Body of pancreas (tissue), 4 donors: ENCODE results near the gene SVIP. TPM values are rescaled to one million over a fixed set of nuclear protein-coding genes. Genes with fewer than 3 reads are reported as not detected.

Experiments used
- ATAC-seq: fragments of 150-250 bp; one replicate; pipeline ENCODE4 v1.9.1; 2016
- DNase-seq, 4 donors: peaks; one replicate each; pipeline ENCODE4 v3.0.0-alpha.2; 2019
- H3K27ac ChIP-seq, 4 donors: fragments of 200-600 bp; sonication (generic); 1 replicate in 3 of 4; 2 replicates in 1 of 4; pipeline versions ENCODE4 v1.5.1 to v1.6.1; 2016 to 2019; ENCODE audit warnings: mild to moderate bottlenecking in 1 of 4, mixed read lengths in 1 of 4, moderate library complexity in 1 of 4
- H3K27me3 ChIP-seq, 2 donors: fragments of 200-600 bp; sonication (generic); one replicate each; pipeline ENCODE4 v1.6.0; 2016; ENCODE audit warnings: mild to moderate bottlenecking in 1 of 2
- H3K36me3 ChIP-seq, 2 donors: fragments of 200-600 bp; sonication (generic); replicated peaks in 1 of 2; 2 replicates each; pipeline ENCODE4 v1.5.1; 2016; ENCODE audit warnings: low read depth in 2 of 2; ENCODE audit not compliant: insufficient read depth in 1 of 2
- H3K4me1 ChIP-seq: fragments of 200-600 bp; sonication (generic); one replicate; pipeline ENCODE4 v1.6.0; 2016
- H3K4me3 ChIP-seq, 2 donors: fragments of 200-600 bp; sonication (generic); 1 replicate in 1 of 2; 2 replicates in 1 of 2; pipeline ENCODE4 v1.5.1; 2016 to 2019
- H3K9me3 ChIP-seq, 3 donors: fragments of 200-600 bp; sonication (generic); 1 replicate in 2 of 3; 2 replicates in 1 of 3; pipeline ENCODE4 v1.5.1; 2016
- CTCF ChIP-seq, 7 experiments: fragments of 450-650 bp in 4 of 7; fragments of 200-600 bp in 3 of 7; sonication (generic) in 3 of 7; IDR thresholded peaks; one replicate each; pipeline ENCODE4 v1.5.1; 2016 to 2019; ENCODE audit warnings: antibody characterized with exemption in 7 of 7
- POLR2A ChIP-seq, 3 donors: fragments of 450-650 bp; IDR thresholded peaks; one replicate each; pipeline ENCODE4 v1.6.1; 2016; ENCODE audit warnings: antibody characterized with exemption in 3 of 3, mild to moderate bottlenecking in 2 of 3
- WGBS, 2 donors: methylation state at CpG; one replicate each; pipeline ENCODE4 v1.1.5; 2017; 5-methylcytosine and 5-hydroxymethylcytosine counted together
- intact Hi-C: fragments of 100-400 bp; cut with DNase I; formaldehyde crosslinking; loops from one replicate; pipeline ENCODE4 v1.15.1; 2023
- total RNA-seq, 2 donors: library from RNA; depleted of rRNA; stranded (reverse); fragments of >200 nt; gene quantifications; one replicate each; pipeline ENCODE4 v1.1.0, GENCODE V29; 2016

The SVIP gene
- total RNA-seq, 2 donors from 2014 or later, result 9.9 to 11.5 TPM

- ATAC-seq (no peak), DNase-seq (no peak)
- Histone ChIP-seq H3K27me3 (no peaks in the 10 kb centered on the region), H3K4me3 (no peak overlapping the region), H3K4me1 (no peaks in the 10 kb centered on the region), H3K9me3 (peaks cover 0 to 5% (median 0%) of the 10 kb centered on the region in 3 donors), H3K36me3 (no peaks in the 10 kb centered on the region), H3K27ac (no peak overlapping the region)
- no peak for TF ChIP-seq POLR2A (IDR thresholded peaks at IDR 0.05)
- 58 to 63% methylated on average over 2 of the region's 2 CpGs for WGBS, 2 donors
- intact Hi-C loops, result no loop called here
Measured at GRCh38 chr11:22787055-22787454, 42.5 kb downstream of the SVIP start.

- Histone ChIP-seq H3K27me3 (no peaks in the 10 kb centered on the region), H3K4me3 (no peak overlapping the region), H3K36me3 (no peaks in the 10 kb centered on the region), H3K4me1 (no peaks in the 10 kb centered on the region), H3K9me3 (peaks cover 0 to 5% (median 0%) of the 10 kb centered on the region in 3 donors), H3K27ac (no peak overlapping the region)
- 68 to 78% methylated on average over 3 of the region's 3 CpGs for WGBS, 2 donors
- TF ChIP-seq CTCF (IDR thresholded peaks at IDR 0.05), result no peak
- TF ChIP-seq POLR2A (IDR thresholded peaks at IDR 0.05), result no peak
- intact Hi-C loops, result no loop called here
- DNase-seq, result no peak
- no peak for ATAC-seq
Measured at GRCh38 chr11:22786475-22786874, 43.1 kb downstream of the SVIP start.

- no peaks in the 10 kb centered on the region for H3K4me1 ChIP-seq
- intact Hi-C loops, result no loop called here
- no peak overlapping the region for H3K27ac ChIP-seq
- ATAC-seq (no peak), DNase-seq (no peak)
- H3K36me3 ChIP-seq, result no peaks in the 10 kb centered on the region
- H3K27me3 ChIP-seq, result no peaks in the 10 kb centered on the region
- H3K4me3 ChIP-seq, result no peak overlapping the region
- H3K9me3 ChIP-seq, result peaks cover 0 to 5% (median 0%) of the 10 kb centered on the region in 3 donors
- TF ChIP-seq POLR2A (IDR thresholded peaks at IDR 0.05) (no peak), CTCF (IDR thresholded peaks at IDR 0.05) (no peak)
Measured at GRCh38 chr11:22785251-22785650, 44.4 kb downstream of the SVIP start.

- Histone ChIP-seq H3K9me3 (peaks cover 0 to 5% (median 0%) of the 10 kb centered on the region in 3 donors), H3K4me1 (no peaks in the 10 kb centered on the region), H3K4me3 (no peak overlapping the region), H3K27ac (no peak overlapping the region), H3K36me3 (no peaks in the 10 kb centered on the region), H3K27me3 (no peaks in the 10 kb centered on the region)
- TF ChIP-seq CTCF (IDR thresholded peaks at IDR 0.05) (no peak), POLR2A (IDR thresholded peaks at IDR 0.05) (no peak)
- WGBS, 2 donors, result 54 to 57% methylated on average over 3 of the region's 3 CpGs
- ATAC-seq (no peak), DNase-seq (no peak)
- intact Hi-C loops, result no loop called here
Measured at GRCh38 chr11:22780952-22781593, 48.5 kb downstream of the SVIP start.

GRCh38 chr11:22779850-22780249, 49.8 kb downstream of the SVIP start:
- WGBS, 2 donors, result 84 to 90% methylated on average over 5 of the region's 5 CpGs
- Histone ChIP-seq H3K27ac (no peak overlapping the region), H3K27me3 (no peaks in the 10 kb centered on the region), H3K4me1 (no peaks in the 10 kb centered on the region), H3K4me3 (no peak overlapping the region), H3K9me3 (peaks cover 0 to 5% (median 0%) of the 10 kb centered on the region in 3 donors), H3K36me3 (no peaks in the 10 kb centered on the region)
- ATAC-seq, result no peak
- intact Hi-C loops, result no loop called here
- TF ChIP-seq CTCF (IDR thresholded peaks at IDR 0.05), result no peak
- no peak for TF ChIP-seq POLR2A (IDR thresholded peaks at IDR 0.05)
- no peak for DNase-seq
